ENCODE measurements around the gene POLR1A.

GRCh38 chr2:86037141-86037794 lies 68.4 kb downstream of the POLR1A start:
- TF ChIP-seq CTCF (IDR thresholded peaks at IDR 0.05; ENCODE audit: insufficient read depth, low read depth, low read length): no peak
- no peak for TF ChIP-seq EZH2 (IDR thresholded peaks at IDR 0.05; ENCODE audit: insufficient read depth, low read length)
